Heart left ventricle (tissue), 16 donors: Measurements from ENCODE around the gene SRSF11. TPM values are rescaled to one million over a fixed set of nuclear protein-coding genes. Genes with fewer than 3 reads are reported as not detected.

Source experiments
- ATAC-seq, 4 donors: fragments of 200-7000 bp; cut with Tn5 transposase; one replicate each; pipeline ENCODE4 v1.9.1; 2020 to 2022; ENCODE audit warnings: moderate library complexity in 4 of 4, mild to moderate bottlenecking in 3 of 4, moderate number of reproducible peaks in 1 of 4
- DNase-seq, 5 donors: peaks; one replicate each; pipeline ENCODE4 v3.0.0-alpha.2; 2020
- H3K27ac ChIP-seq, 12 donors: fragments of 200-600 bp; sonication (generic) in 4 of 12; one replicate each; pipeline versions ENCODE4 v1.5.0 to v1.8.0; 2016 to 2022; ENCODE audit warnings: mild to moderate bottlenecking in 2 of 12
- H3K27me3 ChIP-seq, 9 donors: fragments of 200-600 bp; sonication (generic) in 2 of 9; one replicate each; pipeline versions ENCODE4 v1.5.1 to v1.8.0; 2016 to 2022; ENCODE audit warnings: mild to moderate bottlenecking in 3 of 9
- H3K36me3 ChIP-seq, 9 donors: fragments of 200-600 bp; sonication (generic) in 2 of 9; one replicate each; pipeline versions ENCODE4 v1.5.0 to v1.8.0; 2018 to 2022; ENCODE audit warnings: mild to moderate bottlenecking in 2 of 9
- H3K4me1 ChIP-seq, 12 donors: fragments of 200-600 bp; sonication (generic) in 4 of 12; one replicate each; pipeline versions ENCODE4 v1.5.0 to v1.8.0; 2016 to 2022; ENCODE audit warnings: mild to moderate bottlenecking in 3 of 12
- H3K4me3 ChIP-seq, 12 donors: fragments of 200-600 bp; sonication (generic) in 4 of 12; one replicate each; pipeline versions ENCODE4 v1.5.0 to v1.8.0; 2017 to 2022; ENCODE audit warnings: mild to moderate bottlenecking in 9 of 12, moderate library complexity in 4 of 12
- H3K9me3 ChIP-seq, 12 donors: fragments of 200-600 bp; sonication (generic) in 4 of 12; one replicate each; pipeline versions ENCODE4 v1.5.0 to v1.8.0; 2016 to 2022; ENCODE audit warnings: mild to moderate bottlenecking in 1 of 12
- POLR2A ChIP-seq, 2 donors: fragments of 450-650 bp; IDR thresholded peaks; one replicate each; pipeline ENCODE4 v1.6.1; 2017; ENCODE audit warnings: antibody characterized with exemption in 2 of 2, mild to moderate bottlenecking in 2 of 2, moderate library complexity in 2 of 2
- WGBS, 4 donors: extraction: QIAGEN DNeasy Blood & Tissue Kit in 2 of 4; methylation state at CpG; one replicate each; pipeline versions ENCODE4 v1.1.5 to v1.1.7; 2013 to 2018; 5-methylcytosine and 5-hydroxymethylcytosine counted together
- intact Hi-C, 10 donors: fragments of 100-400 bp; cut with DNase I; formaldehyde crosslinking; loops; one replicate each; pipeline versions ENCODE4 v1.11.1 to v1.14.2; 2022
- polyA plus RNA-seq, 2 donors: library from polyadenylated mRNA; stranded (reverse); fragments of 200-250 nt; gene quantifications; one replicate each; pipeline ENCODE4 v1.2.3, GENCODE V29; 2013
- total RNA-seq, 9 donors: library from RNA; depleted of rRNA in 2 of 9; stranded (reverse); fragments of >200 nt in 2 of 9; fragmentation: NEBNext Ultra II Directional in 3 of 9; extraction: Animal tissue kit (Norgen Biotek cat#: 25700) in 3 of 9; gene quantifications; one replicate each; pipeline versions ENCODE4 v1.1.0 to v1.2.4, GENCODE V29; 2016 to 2023
- TF ChIP-seq, protein P1 (sequence below), 12 donors: fragments of 200-600 bp; sonication (generic) in 4 of 12; IDR thresholded peaks; one replicate each; pipeline versions ENCODE4 v1.5.0 to v1.8.0; 2018 to 2022; ENCODE audit warnings: antibody characterized with exemption in 12 of 12, mild to moderate bottlenecking in 5 of 12
- donor health status: ischemic (EF 13 %, LVEDD 7.1; RV severe dilation, severe dysfunction).
- donor health status: healthy with polysubstance abuse.
- donor health status: DM: no; HTN: yes; CAD: no.
- donor health status: DM: no; HTN: no; CAD: no.
- donor health status: ischemic (EF 25% LVEDD 6.9; RV normal size, moderate dysfunction).
- donor health status: ischemic (EF 25% LVEDD 5.7; RV mildly dilated, moderate dysfunction).
- donor health status: healthy.
- donor health status: DM: yes; HTN: yes; CAD: no.
- donor health status: ischemic (EF 35%, LVEDD 5.7; RV mildly dilated, moderate dysfunction).
- donor health status: nonischemic (EF 11% LVEDD 7.7; RV severe dilation, severe dysfunction).
- donor health status: DM: yes; HTN: yes; CAD: no.
- donor health status: PGD.
- donor health status: ischemic (EF 29% LVEDD 5.4; RV normal size, mild dysfunction).
- donor health status: nonischemic (EF 23%, LVEDD 6.1; RV moderate dilation, normal function).

SRSF11 gene
- total and polyA plus RNA-seq, 11 donors, result 27.9 to 73.2 (median 53.6) TPM

DNA sequence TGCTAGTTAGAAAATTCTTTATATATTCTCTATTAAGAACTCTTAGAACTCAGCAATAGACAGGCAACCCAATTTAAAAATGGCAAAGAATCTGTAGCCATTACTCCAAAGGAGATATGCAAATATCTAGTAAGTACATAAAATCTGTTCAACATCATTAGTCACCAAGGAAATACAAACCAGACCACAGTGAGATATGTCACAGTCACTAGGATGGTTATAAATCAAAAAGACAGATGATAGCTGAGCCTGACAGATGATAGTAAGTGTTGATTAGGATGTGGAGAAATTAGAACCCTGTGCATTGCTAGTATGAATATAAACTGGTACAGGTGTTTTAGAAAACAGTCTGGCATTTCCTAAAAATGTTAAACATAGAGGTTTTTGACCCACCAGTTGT is 26.6 kb downstream of the SRSF11 start:
- ATAC-seq, result no peak
- TF ChIP-seq POLR2A (IDR thresholded peaks at IDR 0.05), result no peak
- TF ChIP-seq, protein P1, sequence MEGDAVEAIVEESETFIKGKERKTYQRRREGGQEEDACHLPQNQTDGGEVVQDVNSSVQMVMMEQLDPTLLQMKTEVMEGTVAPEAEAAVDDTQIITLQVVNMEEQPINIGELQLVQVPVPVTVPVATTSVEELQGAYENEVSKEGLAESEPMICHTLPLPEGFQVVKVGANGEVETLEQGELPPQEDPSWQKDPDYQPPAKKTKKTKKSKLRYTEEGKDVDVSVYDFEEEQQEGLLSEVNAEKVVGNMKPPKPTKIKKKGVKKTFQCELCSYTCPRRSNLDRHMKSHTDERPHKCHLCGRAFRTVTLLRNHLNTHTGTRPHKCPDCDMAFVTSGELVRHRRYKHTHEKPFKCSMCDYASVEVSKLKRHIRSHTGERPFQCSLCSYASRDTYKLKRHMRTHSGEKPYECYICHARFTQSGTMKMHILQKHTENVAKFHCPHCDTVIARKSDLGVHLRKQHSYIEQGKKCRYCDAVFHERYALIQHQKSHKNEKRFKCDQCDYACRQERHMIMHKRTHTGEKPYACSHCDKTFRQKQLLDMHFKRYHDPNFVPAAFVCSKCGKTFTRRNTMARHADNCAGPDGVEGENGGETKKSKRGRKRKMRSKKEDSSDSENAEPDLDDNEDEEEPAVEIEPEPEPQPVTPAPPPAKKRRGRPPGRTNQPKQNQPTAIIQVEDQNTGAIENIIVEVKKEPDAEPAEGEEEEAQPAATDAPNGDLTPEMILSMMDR (IDR thresholded peaks at IDR 0.05), result no peak
- DNase-seq, result no peak
- no peaks in the 10 kb centered on the region for H3K9me3 ChIP-seq
- H3K27ac ChIP-seq, result no peak overlapping the region
- peaks cover 0 to 100% (median 100%) of the 10 kb centered on the region in 9 donors for H3K36me3 ChIP-seq
- no peak overlapping the region for H3K4me3 ChIP-seq
- H3K4me1 ChIP-seq, result peaks cover 0 to 9% (median 0%) of the 10 kb centered on the region in 12 donors
- H3K27me3 ChIP-seq, result no peaks in the 10 kb centered on the region
- intact Hi-C loops, result no loop called here

DNA sequence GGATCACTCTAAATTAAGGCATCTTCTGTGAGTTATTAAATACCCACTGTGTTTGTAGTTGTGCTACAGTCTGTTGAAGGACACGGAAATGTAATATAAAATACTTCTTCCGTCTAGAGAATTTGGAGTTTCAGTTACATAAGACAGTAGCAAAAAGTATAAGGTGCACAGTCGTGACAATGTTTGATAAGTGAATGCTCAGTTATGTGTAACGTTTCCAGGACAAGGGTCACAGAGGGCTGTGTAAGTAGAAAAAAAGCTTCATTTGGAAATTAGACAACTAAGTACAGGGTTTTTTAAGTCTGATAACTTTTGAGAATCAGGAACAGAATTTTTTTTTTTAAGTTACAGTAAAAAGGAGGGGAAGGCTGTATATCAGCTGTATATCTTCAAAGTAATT is 27.5 kb downstream of the SRSF11 start:
- H3K27me3 ChIP-seq, result no peaks in the 10 kb centered on the region
- intact Hi-C loops, result no loop called here
- peaks cover 0 to 9% (median 0%) of the 10 kb centered on the region in 12 donors for H3K4me1 ChIP-seq
- DNase-seq (no peak), ATAC-seq (no peak)
- no peak overlapping the region for H3K4me3 ChIP-seq
- TF ChIP-seq, protein P1 (IDR thresholded peaks at IDR 0.05), result no peak
- TF ChIP-seq POLR2A (IDR thresholded peaks at IDR 0.05), result no peak
- WGBS, 4 donors, result 70 to 75% (median 73%) methylated on average over 4 of the region's 4 CpGs
- peaks cover 0 to 100% (median 97%) of the 10 kb centered on the region in 9 donors for H3K36me3 ChIP-seq
- H3K9me3 ChIP-seq, result no peaks in the 10 kb centered on the region
- H3K27ac ChIP-seq, result peak overlapping the region in 1 of 12 donors; percentile 14

DNA sequence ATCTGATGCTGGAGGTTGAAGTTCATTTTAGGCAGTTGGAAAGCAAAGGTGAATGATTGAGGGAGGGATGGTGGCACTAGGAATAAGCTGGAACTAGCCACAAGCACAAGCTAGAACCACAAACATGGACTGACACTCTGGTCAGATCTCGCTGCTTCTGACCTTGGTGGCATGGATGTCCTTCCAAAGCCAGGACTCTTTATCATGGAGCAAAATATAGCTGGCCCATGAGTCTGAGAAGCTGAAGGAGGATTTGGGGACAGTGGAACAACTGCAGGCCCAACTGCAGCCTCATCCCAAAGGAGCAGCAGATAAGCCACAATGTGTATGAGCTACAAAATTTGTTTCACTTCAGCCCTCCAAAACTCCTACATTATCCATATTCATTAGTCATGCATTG is 35.5 kb downstream of the SRSF11 start:
- Histone ChIP-seq H3K4me3 (no peak overlapping the region), H3K4me1 (peaks cover 0 to 7% (median 0%) of the 10 kb centered on the region in 12 donors), H3K36me3 (peaks cover 0 to 45% (median 27%) of the 10 kb centered on the region in 9 donors), H3K27me3 (no peaks in the 10 kb centered on the region), H3K27ac (peak overlapping the region in 3 of 12 donors; percentile 17 to 47 (median 18)), H3K9me3 (no peaks in the 10 kb centered on the region)
- TF ChIP-seq, protein P1 (IDR thresholded peaks at IDR 0.05), result no peak
- no peak for TF ChIP-seq POLR2A (IDR thresholded peaks at IDR 0.05)
- DNase-seq (no peak), ATAC-seq (peak; percentile 47 to 79 (median 74))
- intact Hi-C loops, result no loop called here
- WGBS, 4 donors, result 54 to 69% (median 68%) methylated on average over 1 of the region's 1 CpG

DNA sequence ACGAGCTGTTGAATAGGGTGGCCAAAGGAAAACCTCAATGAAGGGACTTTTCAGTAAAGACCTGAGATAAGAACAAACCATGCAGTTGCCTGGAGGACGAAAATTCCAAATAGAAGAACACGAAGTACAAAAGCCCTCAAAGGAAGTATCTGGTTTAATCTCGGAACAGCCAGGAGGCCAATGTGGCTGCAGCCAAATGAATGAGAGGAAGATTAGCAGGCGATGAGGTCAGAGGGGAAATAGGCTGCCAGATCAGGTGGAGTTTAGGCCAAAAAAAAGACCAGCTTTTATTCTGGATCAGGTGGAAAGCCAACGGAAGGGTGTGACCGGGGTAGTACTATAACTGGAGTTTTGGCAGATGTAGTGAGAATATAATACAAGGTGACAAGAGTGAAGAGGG is 43.7 kb downstream of the SRSF11 start:
- no peak overlapping the region for H3K4me3 ChIP-seq
- whole genome bisulfite sequencing, 4 donors, result 28 to 38% (median 33%) methylated on average over 7 of the region's 7 CpGs
- DNase-seq (peak in 2 of 5 donors; percentile 19 to 40), ATAC-seq (peak; percentile 78 to 91 (median 88))
- no peak for TF ChIP-seq POLR2A (IDR thresholded peaks at IDR 0.05)
- TF ChIP-seq, protein P1 (IDR thresholded peaks at IDR 0.05), result no peak
- H3K9me3 ChIP-seq, result peaks cover 0 to 14% (median 0%) of the 10 kb centered on the region in 12 donors
- H3K4me1 ChIP-seq, result peaks cover 0 to 14% (median 7%) of the 10 kb centered on the region in 12 donors
- H3K36me3 ChIP-seq, result peaks cover 0 to 66% (median 35%) of the 10 kb centered on the region in 9 donors
- H3K27ac ChIP-seq, result peak overlapping the region in 9 of 12 donors; percentile 0 to 72 (median 56)
- H3K27me3 ChIP-seq, result no peaks in the 10 kb centered on the region
- intact Hi-C loops, result loop anchor here in 1 of 10 donors (10.0 kb wide), 1 partner anchor 150 kb away; the partner anchor contains the start of gene CTH
